ENCODE data around the gene CD5L.

DNA sequence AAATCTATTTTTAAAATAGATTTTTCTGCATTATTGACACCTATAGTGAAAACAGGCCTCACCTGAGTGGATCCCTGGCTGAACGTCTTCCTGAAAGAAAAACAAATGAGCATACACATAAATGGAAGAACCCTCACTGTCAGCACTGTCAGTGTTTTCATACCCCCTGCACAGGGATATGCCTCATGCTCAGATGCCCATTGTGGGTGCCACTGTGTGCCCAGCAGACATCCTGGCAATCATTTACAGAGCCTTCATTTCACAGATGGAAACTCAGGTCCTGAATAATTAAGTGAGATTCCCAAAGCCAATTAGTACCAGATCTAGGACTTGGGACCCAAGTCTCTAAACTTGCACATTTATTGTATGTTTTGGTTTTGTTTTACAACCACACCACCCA lies 41.6 kb downstream of the CD5L start:
- TF ChIP-seq, protein P1, sequence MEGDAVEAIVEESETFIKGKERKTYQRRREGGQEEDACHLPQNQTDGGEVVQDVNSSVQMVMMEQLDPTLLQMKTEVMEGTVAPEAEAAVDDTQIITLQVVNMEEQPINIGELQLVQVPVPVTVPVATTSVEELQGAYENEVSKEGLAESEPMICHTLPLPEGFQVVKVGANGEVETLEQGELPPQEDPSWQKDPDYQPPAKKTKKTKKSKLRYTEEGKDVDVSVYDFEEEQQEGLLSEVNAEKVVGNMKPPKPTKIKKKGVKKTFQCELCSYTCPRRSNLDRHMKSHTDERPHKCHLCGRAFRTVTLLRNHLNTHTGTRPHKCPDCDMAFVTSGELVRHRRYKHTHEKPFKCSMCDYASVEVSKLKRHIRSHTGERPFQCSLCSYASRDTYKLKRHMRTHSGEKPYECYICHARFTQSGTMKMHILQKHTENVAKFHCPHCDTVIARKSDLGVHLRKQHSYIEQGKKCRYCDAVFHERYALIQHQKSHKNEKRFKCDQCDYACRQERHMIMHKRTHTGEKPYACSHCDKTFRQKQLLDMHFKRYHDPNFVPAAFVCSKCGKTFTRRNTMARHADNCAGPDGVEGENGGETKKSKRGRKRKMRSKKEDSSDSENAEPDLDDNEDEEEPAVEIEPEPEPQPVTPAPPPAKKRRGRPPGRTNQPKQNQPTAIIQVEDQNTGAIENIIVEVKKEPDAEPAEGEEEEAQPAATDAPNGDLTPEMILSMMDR (IDR thresholded peaks at IDR 0.05; ENCODE audit: low read depth, low read length, poor library complexity, severe bottlenecking), result no peak
- TF ChIP-seq EZH2phosphoT487 (IDR thresholded peaks at IDR 0.05; ENCODE audit: borderline replicate concordance, low read length), result no peak
